Ovary (tissue), 9 donors: ENCODE results near the gene MEF2C. TPM values are rescaled to one million over a fixed set of nuclear protein-coding genes. Genes with fewer than 3 reads are reported as not detected.

ENCODE experiments used
- DNase-seq, 5 donors: peaks; one replicate each; pipeline ENCODE4 v3.0.0-alpha.2; 2019 to 2020
- H3K27ac ChIP-seq, 2 donors: fragments of 200-600 bp; one replicate each; pipeline versions ENCODE4 v1.5.1 to v1.8.0; 2019 to 2022
- H3K27me3 ChIP-seq: fragments of 200-600 bp; one replicate; pipeline ENCODE4 v1.8.0; 2022
- H3K36me3 ChIP-seq: fragments of 200-600 bp; sonication (generic); one replicate; pipeline ENCODE4 v1.5.1; 2019
- H3K4me1 ChIP-seq: one replicate; pipeline ENCODE4 v1.8.1; 2013; ENCODE audit warnings: mild to moderate bottlenecking, moderate library complexity; ENCODE audit not compliant: insufficient read depth
- H3K4me3 ChIP-seq: fragments of 200-600 bp; sonication (generic); one replicate; pipeline ENCODE4 v1.5.1; 2017
- H3K9me3 ChIP-seq, 2 donors: fragments of 200-600 bp in 1 of 2; sonication (generic) in 1 of 2; one replicate each; pipeline versions ENCODE4 v1.5.1 to v1.8.1; 2013 to 2019; ENCODE audit warnings: mild to moderate bottlenecking in 1 of 2, moderate library complexity in 1 of 2
- EP300 ChIP-seq: sonication (generic); formaldehyde crosslinking; IDR thresholded peaks from one replicate; pipeline ENCODE4 v1.6.1; 2017; ENCODE audit warnings: antibody characterized with exemption
- POLR2A ChIP-seq: fragments of 450-650 bp; IDR thresholded peaks from one replicate; pipeline ENCODE4 v1.6.1; 2017; ENCODE audit warnings: antibody characterized with exemption, mild to moderate bottlenecking, moderate library complexity
- WGBS, 3 donors: extraction: QIAGEN DNeasy Blood & Tissue Kit in 1 of 3; methylation state at CpG; one replicate each; pipeline versions ENCODE4 v1.1.5 to v1.1.7; 2013 to 2017; 5-methylcytosine and 5-hydroxymethylcytosine counted together
- intact Hi-C, 4 donors: fragments of 100-400 bp; cut with DNase I; formaldehyde crosslinking; loops; one replicate each; pipeline versions ENCODE4 v1.11.0 to v1.15.1; 2022 to 2023
- polyA plus RNA-seq, 2 donors: library from polyadenylated mRNA; stranded (reverse); fragments of 200-250 nt in 1 of 2; fragments of 350-450 nt in 1 of 2; fragmentation: Illumina TruSeq in 1 of 2; extraction: RNeasy Lipid Tissue Mini Kit (QIAGEN cat#74804) in 1 of 2; gene quantifications; one replicate each; pipeline ENCODE4 v1.2.3, GENCODE V29; 2013 to 2014
- total RNA-seq, 7 donors: library from RNA; depleted of rRNA in 2 of 7; stranded (reverse); fragments of >200 nt in 2 of 7; fragmentation: NEBNext Ultra II Directional in 3 of 7; extraction: Animal tissue kit (Norgen Biotek cat#: 25700) in 3 of 7; gene quantifications; one replicate each; pipeline versions ENCODE4 v1.1.0 to v1.2.4, GENCODE V29; 2016 to 2023
- TF ChIP-seq, protein P1 (sequence below), 3 donors: fragments of 450-650 bp in 2 of 3; fragments of 200-600 bp in 1 of 3; IDR thresholded peaks; one replicate each; pipeline versions ENCODE4 v1.5.1 to v1.8.0; 2016 to 2022; ENCODE audit warnings: antibody characterized with exemption in 3 of 3, mild to moderate bottlenecking in 1 of 3
- donor health status: DM: no; HTN: no; CAD: no; lungs with moderate emphysema.
- donor health status: DM: no; HTN: no; CAD: no.
- donor health status: Bipolar disorder and iron deficiency.
- donor health status: DM: yes; HTN: yes; CAD: no.
- donor health status: DM: no; HTN: no; CAD: no.
- donor health status: DM: yes; HTN: yes; CAD: no.

Gene MEF2C
- total and polyA plus RNA-seq, 9 donors: 27.2 to 91.4 (median 73.8) TPM

DNA sequence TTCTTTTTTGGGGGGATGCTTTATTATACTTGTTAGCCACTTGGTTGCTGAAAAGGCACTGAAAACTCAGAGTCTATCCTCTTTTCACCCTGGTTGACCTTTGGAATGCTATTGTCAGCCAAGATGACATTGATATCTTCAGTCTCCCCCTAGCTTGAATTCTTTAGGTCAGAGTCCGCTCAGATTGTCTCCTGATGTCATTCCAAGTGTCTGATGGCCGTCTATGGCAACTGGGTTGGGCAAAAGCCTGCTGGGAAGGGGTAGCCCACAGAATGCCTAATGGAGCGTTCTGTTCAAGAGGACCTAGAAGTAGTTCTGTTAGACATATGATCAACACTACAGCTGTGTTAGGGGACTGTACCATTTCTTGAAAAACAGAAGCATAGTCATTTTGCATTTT is 9.7 kb upstream of the MEF2C start:
- H3K4me1 ChIP-seq: peaks cover 3% of the 10 kb centered on the region
- no peak overlapping the region for H3K27ac ChIP-seq
- H3K4me3 ChIP-seq: no peak overlapping the region
- no peak for DNase-seq
- intact Hi-C loops: loop anchor here in 2 of 4 donors (10.0 kb wide), 2 partner anchors 52 to 1618 kb away; no protein-coding TSS in a partner anchor
- no peaks in the 10 kb centered on the region for H3K36me3 ChIP-seq
- no peaks in the 10 kb centered on the region for H3K27me3 ChIP-seq
- no peaks in the 10 kb centered on the region for H3K9me3 ChIP-seq
- 93 to 94% (median 94%) methylated on average over 3 of the region's 3 CpGs for WGBS, 3 donors
- TF ChIP-seq, protein P1, sequence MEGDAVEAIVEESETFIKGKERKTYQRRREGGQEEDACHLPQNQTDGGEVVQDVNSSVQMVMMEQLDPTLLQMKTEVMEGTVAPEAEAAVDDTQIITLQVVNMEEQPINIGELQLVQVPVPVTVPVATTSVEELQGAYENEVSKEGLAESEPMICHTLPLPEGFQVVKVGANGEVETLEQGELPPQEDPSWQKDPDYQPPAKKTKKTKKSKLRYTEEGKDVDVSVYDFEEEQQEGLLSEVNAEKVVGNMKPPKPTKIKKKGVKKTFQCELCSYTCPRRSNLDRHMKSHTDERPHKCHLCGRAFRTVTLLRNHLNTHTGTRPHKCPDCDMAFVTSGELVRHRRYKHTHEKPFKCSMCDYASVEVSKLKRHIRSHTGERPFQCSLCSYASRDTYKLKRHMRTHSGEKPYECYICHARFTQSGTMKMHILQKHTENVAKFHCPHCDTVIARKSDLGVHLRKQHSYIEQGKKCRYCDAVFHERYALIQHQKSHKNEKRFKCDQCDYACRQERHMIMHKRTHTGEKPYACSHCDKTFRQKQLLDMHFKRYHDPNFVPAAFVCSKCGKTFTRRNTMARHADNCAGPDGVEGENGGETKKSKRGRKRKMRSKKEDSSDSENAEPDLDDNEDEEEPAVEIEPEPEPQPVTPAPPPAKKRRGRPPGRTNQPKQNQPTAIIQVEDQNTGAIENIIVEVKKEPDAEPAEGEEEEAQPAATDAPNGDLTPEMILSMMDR (IDR thresholded peaks at IDR 0.05): no peak
- TF ChIP-seq EP300 (no peak), POLR2A (no peak)

DNA sequence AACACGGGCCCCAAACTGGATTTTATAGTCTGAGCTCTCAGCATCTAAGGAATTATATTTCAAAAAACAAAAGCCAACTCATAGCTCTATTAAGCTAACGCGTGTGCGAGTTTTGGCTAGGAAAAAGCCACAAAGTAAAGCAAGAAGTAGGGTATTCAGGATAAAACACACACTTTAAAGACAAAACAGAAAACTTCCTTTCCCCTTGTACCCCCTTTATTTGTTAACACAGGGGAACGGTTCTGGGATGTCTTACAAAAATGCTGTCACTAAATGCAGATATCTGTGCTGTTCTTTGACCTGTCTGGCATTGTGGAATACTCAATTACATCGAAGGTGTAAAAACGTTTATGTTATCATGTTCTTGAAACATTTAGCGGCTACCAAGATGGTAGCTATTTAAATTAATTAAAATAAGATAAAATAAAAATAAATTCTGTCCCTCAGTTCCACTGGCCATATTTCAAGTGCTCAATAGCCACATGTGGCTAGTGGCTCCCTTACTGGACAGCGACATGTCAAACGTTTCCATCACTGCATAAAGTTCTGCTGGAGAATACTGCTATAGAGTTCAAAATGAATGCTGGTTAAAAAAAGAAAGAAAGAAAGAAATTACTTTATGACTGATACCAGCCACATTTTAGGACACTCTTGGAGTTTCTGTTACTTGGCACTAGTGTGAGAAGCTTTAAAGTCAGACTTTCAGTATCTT is 7.2 kb upstream of the MEF2C start:
- WGBS, 3 donors: 10 to 15% (median 14%) methylated on average over 10 of the region's 10 CpGs
- Histone ChIP-seq H3K36me3 (no peaks in the 10 kb centered on the region), H3K9me3 (no peaks in the 10 kb centered on the region), H3K27me3 (no peaks in the 10 kb centered on the region), H3K4me1 (peaks cover 3% of the 10 kb centered on the region), H3K4me3 (peak overlapping the region; percentile 59), H3K27ac (peak overlapping the region; percentile 85 to 90)
- TF ChIP-seq, protein P1 (IDR thresholded peaks at IDR 0.05): no peak
- no peak for TF ChIP-seq EP300
- no peak for TF ChIP-seq POLR2A
- no peak for DNase-seq
- intact Hi-C loops: loop anchor here in 2 of 4 donors (10.0 kb wide), 2 partner anchors 55 to 1615 kb away; no protein-coding TSS in a partner anchor

DNA sequence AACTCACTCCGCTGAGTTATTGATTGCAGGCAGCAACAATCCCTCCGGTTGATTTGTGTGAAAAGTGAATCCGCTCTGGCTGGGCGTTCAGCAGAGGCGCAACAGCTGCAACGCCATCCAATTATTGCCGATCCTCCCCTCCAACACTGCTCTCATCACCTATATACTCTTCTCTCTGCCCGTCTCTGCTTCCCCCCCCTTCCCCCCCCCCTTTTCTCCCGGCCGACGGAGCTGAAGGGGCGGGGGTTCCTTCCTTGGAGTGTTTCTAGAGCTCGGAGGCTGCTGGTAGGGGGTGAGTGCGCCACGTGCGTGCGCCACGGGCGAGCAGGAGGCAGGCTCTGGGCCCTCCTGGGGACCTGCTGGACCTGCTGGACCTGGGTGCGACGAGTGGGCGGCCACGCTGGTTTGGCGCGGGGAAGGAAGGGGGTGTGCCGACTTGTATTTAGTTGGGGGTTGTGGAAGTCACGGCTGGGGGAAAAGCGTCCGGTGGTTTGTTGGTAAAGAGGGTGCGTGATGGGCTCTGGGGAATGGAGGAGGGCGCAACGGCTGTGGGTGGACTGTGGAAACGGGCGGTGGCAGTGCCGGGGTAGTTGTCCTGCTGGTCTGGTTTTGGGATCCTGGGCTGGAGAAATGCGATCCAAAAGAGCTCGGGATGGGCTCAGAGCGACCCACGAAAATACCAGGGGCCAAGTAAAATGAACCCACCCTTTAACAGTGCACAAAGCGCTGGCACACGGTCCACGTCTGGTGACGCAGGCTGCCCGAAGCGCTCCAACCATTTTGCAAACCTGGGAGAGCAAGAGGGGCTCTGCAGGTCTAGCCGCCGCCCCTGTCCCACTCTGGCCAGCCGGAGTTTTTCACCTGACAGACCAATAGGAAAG is 6.4 kb upstream of the MEF2C start:
- WGBS, 3 donors: 0 to 1% (median 1%) methylated on average over 48 of the region's 48 CpGs
- Histone ChIP-seq H3K27ac (peak overlapping the region; percentile 85 to 90), H3K4me1 (peaks cover 3% of the 10 kb centered on the region), H3K9me3 (no peaks in the 10 kb centered on the region), H3K4me3 (peak overlapping the region; percentile 59), H3K36me3 (no peaks in the 10 kb centered on the region), H3K27me3 (no peaks in the 10 kb centered on the region)
- TF ChIP-seq EP300 (no peak), POLR2A (peak; percentile 54)
- TF ChIP-seq, protein P1 (IDR thresholded peaks at IDR 0.05): no peak
- intact Hi-C loops: loop anchor here (5.0 to 10.0 kb wide), 5 partner anchors 55 to 1615 kb away; no protein-coding TSS in a partner anchor
- peak; percentile 81 to 88 (median 84) for DNase-seq

DNA sequence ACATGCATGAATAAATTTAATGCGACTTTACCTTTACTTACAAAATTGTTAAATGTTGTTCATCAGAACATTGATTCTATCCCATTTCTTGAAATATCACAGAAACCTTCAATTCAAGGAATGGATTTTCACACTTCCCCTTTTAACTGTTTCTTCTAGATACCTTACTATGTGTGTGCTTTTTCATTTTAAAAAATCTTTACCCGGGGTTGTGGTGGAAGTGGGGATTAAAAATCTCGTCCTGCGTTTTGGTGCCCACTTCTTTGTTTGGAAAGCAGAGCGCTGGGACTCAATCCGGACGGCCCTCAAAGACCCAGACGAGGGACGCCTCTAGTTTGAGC is 5.8 kb upstream of the MEF2C start:
- no peaks in the 10 kb centered on the region for H3K27me3 ChIP-seq
- WGBS, 3 donors: 5 to 6% (median 5%) methylated on average over 9 of the region's 9 CpGs
- peaks cover 3% of the 10 kb centered on the region for H3K4me1 ChIP-seq
- peak overlapping the region; percentile 59 for H3K4me3 ChIP-seq
- intact Hi-C loops: loop anchor here in 3 of 4 donors (5.0 to 10.0 kb wide), 3 partner anchors 54 to 157 kb away; no protein-coding TSS in a partner anchor
- TF ChIP-seq POLR2A: no peak
- TF ChIP-seq EP300: no peak
- TF ChIP-seq, protein P1 (IDR thresholded peaks at IDR 0.05): no peak
- no peaks in the 10 kb centered on the region for H3K9me3 ChIP-seq
- no peak for DNase-seq
- no peaks in the 10 kb centered on the region for H3K36me3 ChIP-seq
- peak overlapping the region; percentile 85 to 90 for H3K27ac ChIP-seq
